Measurements from ENCODE around the gene EDIL3. TPM values are rescaled to one million over a fixed set of nuclear protein-coding genes. Genes with fewer than 3 reads are reported as not detected.

The EDIL3 gene
- total RNA-seq, 4 donors from 2014 or later, result 15.1 to 60.0 (median 28.4) TPM

GRCh38 chr5:84265130-84265529 lies 119.5 kb downstream of the EDIL3 start:
- H3K27ac ChIP-seq, result no peak overlapping the region
- H3K27me3 ChIP-seq, result no peaks in the 10 kb centered on the region
- H3K36me3 ChIP-seq, result no peaks in the 10 kb centered on the region
- no peak overlapping the region for H3K4me3 ChIP-seq
- peaks cover 0 to 4% of the 10 kb centered on the region in 2 donors for H3K4me1 ChIP-seq
- no peak for TF ChIP-seq CTCF (IDR thresholded peaks at IDR 0.05)
- no peak for TF ChIP-seq POLR2A (IDR thresholded peaks at IDR 0.05)
- no peak for DNase-seq
- H3K9me3 ChIP-seq, result no peaks in the 10 kb centered on the region
- intact Hi-C loops (cut with DNase I; ENCODE audit: low total_unique reads), result no loop called here

GRCh38 chr5:84260939-84261338 lies 123.7 kb downstream of the EDIL3 start:
- Histone ChIP-seq H3K4me3 (no peak overlapping the region), H3K36me3 (no peaks in the 10 kb centered on the region), H3K27ac (no peak overlapping the region), H3K4me1 (peaks cover 0 to 9% of the 10 kb centered on the region in 2 donors), H3K9me3 (no peaks in the 10 kb centered on the region), H3K27me3 (no peaks in the 10 kb centered on the region)
- intact Hi-C loops (cut with DNase I; ENCODE audit: low total_unique reads), result no loop called here
- TF ChIP-seq CTCF (IDR thresholded peaks at IDR 0.05) (no peak), POLR2A (IDR thresholded peaks at IDR 0.05) (no peak)
- DNase-seq, result no peak

- H3K27ac ChIP-seq, result no peak overlapping the region
- TF ChIP-seq POLR2A (IDR thresholded peaks at IDR 0.05) (no peak), CTCF (IDR thresholded peaks at IDR 0.05) (no peak)
- no peak overlapping the region for H3K4me3 ChIP-seq
- H3K9me3 ChIP-seq, result no peaks in the 10 kb centered on the region
- H3K4me1 ChIP-seq, result peaks cover 0 to 9% of the 10 kb centered on the region in 2 donors
- H3K27me3 ChIP-seq, result no peaks in the 10 kb centered on the region
- DNase-seq, result no peak
- H3K36me3 ChIP-seq, result no peaks in the 10 kb centered on the region
- intact Hi-C loops (cut with DNase I; ENCODE audit: low total_unique reads), result no loop called here
Observed at GRCh38 chr5:84260140-84260539, 124.5 kb downstream of the EDIL3 start.

- DNase-seq, result no peak
- H3K9me3 ChIP-seq, result no peaks in the 10 kb centered on the region
- TF ChIP-seq POLR2A (IDR thresholded peaks at IDR 0.05) (no peak), CTCF (IDR thresholded peaks at IDR 0.05) (no peak)
Observed at GRCh38 chr5:84259283-84260045, 125.2 kb downstream of the EDIL3 start.

GRCh38 chr5:84257061-84257460 lies 127.6 kb downstream of the EDIL3 start:
- intact Hi-C loops (cut with DNase I; ENCODE audit: low total_unique reads), result no loop called here
- Histone ChIP-seq H3K4me1 (peaks cover 0 to 5% of the 10 kb centered on the region in 2 donors), H3K9me3 (no peaks in the 10 kb centered on the region), H3K36me3 (no peaks in the 10 kb centered on the region), H3K27ac (no peak overlapping the region), H3K27me3 (no peaks in the 10 kb centered on the region), H3K4me3 (no peak overlapping the region)
- no peak for DNase-seq
- no peak for TF ChIP-seq CTCF (IDR thresholded peaks at IDR 0.05)
- TF ChIP-seq POLR2A (IDR thresholded peaks at IDR 0.05), result no peak

More at GRCh38 chr5:84259283-84260045, 125.2 kb downstream of the EDIL3 start:
- Histone ChIP-seq H3K36me3 (no peaks in the 10 kb centered on the region), H3K4me1 (peaks cover 0 to 5% of the 10 kb centered on the region in 2 donors), H3K27ac (no peak overlapping the region), H3K27me3 (no peaks in the 10 kb centered on the region), H3K4me3 (no peak overlapping the region)
- intact Hi-C loops (cut with DNase I; ENCODE audit: low total_unique reads), result no loop called here
